ENCODE data around the gene C19orf81.

C19orf81 gene

GRCh38 chr19:50658441-50659317, 9.4 kb downstream of the C19orf81 start:
- peak; percentile 31 to 92 (median 82) for DNase-seq

GRCh38 chr19:50659318-50660087, 10.3 kb downstream of the C19orf81 start:
- DNase-seq, result peak in 3 of 58 donors; percentile 42 to 50 (median 47)

- no peak for DNase-seq
Measured at GRCh38 chr19:50660088-50660366, 10.8 kb downstream of the C19orf81 start.

GRCh38 chr19:50661023-50661422, 11.8 kb downstream of the C19orf81 start:
- no peak for DNase-seq

GRCh38 chr19:50661766-50662650, 12.8 kb downstream of the C19orf81 start:
- DNase-seq, result no peak

GRCh38 chr19:50662651-50663481, 13.6 kb downstream of the C19orf81 start:
- DNase-seq, result no peak

- DNase-seq, result no peak
Measured at GRCh38 chr19:50663482-50663790, 14.2 kb downstream of the C19orf81 start.

GRCh38 chr19:50664204-50664603, 15.0 kb downstream of the C19orf81 start:
- DNase-seq, result no peak

GRCh38 chr19:50666346-50667176, 17.3 kb downstream of the C19orf81 start:
- no peak for DNase-seq

GRCh38 chr19:50667177-50667758, 18.0 kb downstream of the C19orf81 start:
- DNase-seq, result no peak

- DNase-seq, result no peak
Measured at GRCh38 chr19:50667759-50668231, 18.6 kb downstream of the C19orf81 start.

- no peak for DNase-seq
Measured at GRCh38 chr19:50668416-50668815, 19.2 kb downstream of the C19orf81 start.

GRCh38 chr19:50668879-50669278, 19.6 kb downstream of the C19orf81 start:
- no peak for DNase-seq

- peak in 26 of 58 donors; percentile 5 to 61 (median 20) for DNase-seq
Measured at GRCh38 chr19:50669302-50670101, 20.3 kb downstream of the C19orf81 start.

- DNase-seq, result peak in 1 of 58 donors; percentile 35
Measured at GRCh38 chr19:50670102-50670380, 20.8 kb downstream of the C19orf81 start.

- DNase-seq, result no peak
Measured at GRCh38 chr19:50673118-50673517, 23.9 kb downstream of the C19orf81 start.

- no peak for DNase-seq
Measured at GRCh38 chr19:50676625-50677197, 27.5 kb downstream of the C19orf81 start.

- DNase-seq, result no peak
Measured at GRCh38 chr19:50677636-50678035, 28.4 kb downstream of the C19orf81 start.

Data from anterior cingulate cortex (tissue), 58 donors.